ENCODE data around the gene SPPL2A.

- TF ChIP-seq, protein P1, sequence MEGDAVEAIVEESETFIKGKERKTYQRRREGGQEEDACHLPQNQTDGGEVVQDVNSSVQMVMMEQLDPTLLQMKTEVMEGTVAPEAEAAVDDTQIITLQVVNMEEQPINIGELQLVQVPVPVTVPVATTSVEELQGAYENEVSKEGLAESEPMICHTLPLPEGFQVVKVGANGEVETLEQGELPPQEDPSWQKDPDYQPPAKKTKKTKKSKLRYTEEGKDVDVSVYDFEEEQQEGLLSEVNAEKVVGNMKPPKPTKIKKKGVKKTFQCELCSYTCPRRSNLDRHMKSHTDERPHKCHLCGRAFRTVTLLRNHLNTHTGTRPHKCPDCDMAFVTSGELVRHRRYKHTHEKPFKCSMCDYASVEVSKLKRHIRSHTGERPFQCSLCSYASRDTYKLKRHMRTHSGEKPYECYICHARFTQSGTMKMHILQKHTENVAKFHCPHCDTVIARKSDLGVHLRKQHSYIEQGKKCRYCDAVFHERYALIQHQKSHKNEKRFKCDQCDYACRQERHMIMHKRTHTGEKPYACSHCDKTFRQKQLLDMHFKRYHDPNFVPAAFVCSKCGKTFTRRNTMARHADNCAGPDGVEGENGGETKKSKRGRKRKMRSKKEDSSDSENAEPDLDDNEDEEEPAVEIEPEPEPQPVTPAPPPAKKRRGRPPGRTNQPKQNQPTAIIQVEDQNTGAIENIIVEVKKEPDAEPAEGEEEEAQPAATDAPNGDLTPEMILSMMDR (IDR thresholded peaks at IDR 0.05): no peak
- peak; percentile 40; the same call in 1 of the 2 replicates for TF ChIP-seq USF1 (IDR thresholded peaks at IDR 0.05; ENCODE audit: borderline replicate concordance, low read depth)
Observed at GRCh38 chr15:50813865-50814264, 48.4 kb upstream of the SPPL2A start.

Measured in SK-N-SH (cell line).